ENCODE data around the gene EPRS1. TPM values are rescaled to one million over a fixed set of nuclear protein-coding genes. Genes with fewer than 3 reads are reported as not detected.
A peak's percentile ranks its signal among the peaks of the same experiment; 100 is the strongest.

Gene EPRS1
- total and polyA plus RNA-seq, 9 of the 15 experiments (the other 6 are each of a cell fraction or from before 2014, with no cell fraction given), result 129 to 291 (median 248) TPM

DNA sequence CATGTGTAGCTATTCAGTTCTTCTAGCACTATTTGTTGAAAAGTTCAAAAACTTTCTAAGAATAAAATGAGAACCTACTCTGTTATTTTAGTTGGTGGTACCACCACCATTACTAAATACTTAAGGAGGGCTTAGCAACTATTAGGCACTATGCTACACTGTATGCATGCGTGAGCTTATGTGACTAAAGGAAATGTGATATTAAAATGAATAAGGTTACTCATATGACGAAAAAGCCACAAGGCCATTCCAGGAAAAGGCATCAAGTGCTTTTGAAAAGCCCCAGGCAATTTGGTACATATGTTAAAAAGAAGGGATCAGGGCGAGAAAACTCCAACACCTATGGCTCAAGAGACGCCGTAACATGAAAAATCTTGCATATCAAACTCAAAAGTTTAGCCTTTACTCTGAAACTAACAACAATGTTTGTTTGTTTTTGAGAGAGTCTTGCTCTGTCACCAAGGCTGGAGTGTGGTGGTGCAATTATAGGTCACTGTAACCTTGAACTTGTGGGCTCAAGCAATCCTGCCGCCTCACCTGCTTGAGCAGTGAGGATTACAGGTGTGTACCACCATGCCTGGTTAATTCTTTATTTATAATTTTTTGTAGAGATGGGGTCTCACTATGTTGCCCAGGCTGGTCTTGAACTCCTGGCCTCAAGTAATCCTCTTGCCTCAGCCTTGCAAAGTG, 42.5 kb downstream of the EPRS1 start:
- Histone ChIP-seq H2AFZ (ENCODE audit: low read depth, low read length) (no peak overlapping the region), H3K36me3 (ENCODE audit: control insufficient read depth, insufficient read depth, low read length) (peaks cover 87% of the 10 kb centered on the region), H3K27me3 (ENCODE audit: control insufficient read depth in 2 of 2, insufficient read depth in 2 of 2, low read length in 2 of 2) (no peaks in the 10 kb centered on the region), H4K20me1 (replicated peaks; ENCODE audit: control insufficient read depth, insufficient read depth, low read length) (no peaks in the 10 kb centered on the region), H3K27ac (ENCODE audit: extremely low read depth, low read depth, low read length) (no peak overlapping the region), H3K9me3 (replicated peaks; ENCODE audit: control insufficient read depth, insufficient read depth, low read depth, low read length) (no peaks in the 10 kb centered on the region), H3K4me3 (no peak overlapping the region), H3K9me1 (ENCODE audit: control insufficient read depth, insufficient read depth, low read length) (no peaks in the 10 kb centered on the region), H3K79me2 (ENCODE audit: control insufficient read depth, insufficient read depth, low read length) (no peaks in the 10 kb centered on the region), H3K4me2 (ENCODE audit: insufficient read depth, low read length) (no peak overlapping the region), H3K4me1 (replicated peaks in 1 of 2; ENCODE audit: control insufficient read depth in 2 of 2, insufficient read depth in 2 of 2, low read length in 2 of 2) (no peaks in the 10 kb centered on the region), H3K9ac (ENCODE audit: insufficient read depth in 1 of 2, low read depth in 2 of 2, low read length in 2 of 2) (no peak overlapping the region)
- POLR2A ChIA-PET, result interaction anchor here (1.0 kb wide), 1 partner anchor 28 kb away, joined by 3 read pairs; no protein-coding TSS in a partner anchor
- in situ Hi-C loops (cut with MboI), result no loop called here
- no TSS peak for BruUV-seq (replicated peaks)
- ATAC-seq (no peak), DNase-seq (ENCODE audit: extremely low read depth in 1 of 4, low spot score in 3 of 4) (no peak), FAIRE-seq (peak; percentile 61)
- CTCF ChIA-PET (ENCODE audit: low intra/inter-chr PET ratio), result no interaction called here
- TF ChIP-seq ZNF121 (CRISPR knock-in tag; conservative IDR thresholded peaks at IDR 0.05) (peak; percentile 48; the same call in 1 of the 2 replicates), POLR2G (IDR thresholded peaks at IDR 0.05; ENCODE audit: low read depth, low read length) (no peak)
- intact Hi-C loops (cut with micrococcal nuclease), result no loop called here
- 95% methylated on average over 6 of the region's 6 CpGs for WGBS (ENCODE audit: insufficient coverage, low coverage, missing lambda C conversion rate)

DNA sequence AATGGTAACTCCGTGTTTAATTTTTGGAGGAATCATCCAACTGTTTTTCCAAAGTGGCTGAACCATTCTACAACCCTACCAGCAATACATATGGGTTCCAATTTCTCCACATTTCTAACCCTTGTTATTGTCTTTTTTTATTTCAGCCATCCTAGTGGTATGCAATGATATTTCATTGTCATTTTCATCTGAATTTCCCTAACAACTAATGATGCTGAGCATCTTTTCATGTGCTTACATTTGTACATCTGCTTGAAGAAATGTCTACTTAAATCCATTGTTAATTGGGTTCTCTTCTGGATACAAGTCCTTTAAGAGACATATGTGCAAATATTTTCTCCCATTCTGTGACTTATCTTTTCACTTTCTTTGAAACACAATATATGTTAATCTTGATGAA, 43.3 kb downstream of the EPRS1 start:
- H3K27ac ChIP-seq (ENCODE audit: extremely low read depth, low read depth, low read length), result no peak overlapping the region
- ChIA-PET POLR2A (interaction anchor here (1.0 kb wide), 1 partner anchor 29 kb away, joined by 3 read pairs; no protein-coding TSS in a partner anchor), CTCF (ENCODE audit: low intra/inter-chr PET ratio) (no interaction called here)
- H3K9me3 ChIP-seq (replicated peaks; ENCODE audit: control insufficient read depth, insufficient read depth, low read depth, low read length), result no peaks in the 10 kb centered on the region
- H3K36me3 ChIP-seq (ENCODE audit: control insufficient read depth, insufficient read depth, low read length), result peaks cover 85% of the 10 kb centered on the region
- no peak overlapping the region for H3K9ac ChIP-seq (ENCODE audit: insufficient read depth in 1 of 2, low read depth in 2 of 2, low read length in 2 of 2)
- no peak overlapping the region for H3K4me2 ChIP-seq (ENCODE audit: insufficient read depth, low read length)
- no peaks in the 10 kb centered on the region for H3K27me3 ChIP-seq (ENCODE audit: control insufficient read depth in 2 of 2, insufficient read depth in 2 of 2, low read length in 2 of 2)
- no peaks in the 10 kb centered on the region for H3K9me1 ChIP-seq (ENCODE audit: control insufficient read depth, insufficient read depth, low read length)
- no peak for ATAC-seq
- 100% methylated on average over 1 of the region's 1 CpG for WGBS (ENCODE audit: insufficient coverage, low coverage, missing lambda C conversion rate)
- H3K79me2 ChIP-seq (ENCODE audit: control insufficient read depth, insufficient read depth, low read length), result no peaks in the 10 kb centered on the region
- no TSS peak for BruUV-seq (replicated peaks)
- in situ Hi-C loops (cut with MboI) (no loop called here), intact Hi-C loops (cut with micrococcal nuclease) (no loop called here)
- H3K4me1 ChIP-seq (replicated peaks in 1 of 2; ENCODE audit: control insufficient read depth in 2 of 2, insufficient read depth in 2 of 2, low read length in 2 of 2), result no peaks in the 10 kb centered on the region
- no peaks in the 10 kb centered on the region for H4K20me1 ChIP-seq (replicated peaks; ENCODE audit: control insufficient read depth, insufficient read depth, low read length)
- H2AFZ ChIP-seq (ENCODE audit: low read depth, low read length), result no peak overlapping the region
- no peak overlapping the region for H3K4me3 ChIP-seq
- DNase-seq (ENCODE audit: extremely low read depth in 1 of 4, low spot score in 3 of 4), result no peak
- no peak for FAIRE-seq
- TF ChIP-seq, protein P1, sequence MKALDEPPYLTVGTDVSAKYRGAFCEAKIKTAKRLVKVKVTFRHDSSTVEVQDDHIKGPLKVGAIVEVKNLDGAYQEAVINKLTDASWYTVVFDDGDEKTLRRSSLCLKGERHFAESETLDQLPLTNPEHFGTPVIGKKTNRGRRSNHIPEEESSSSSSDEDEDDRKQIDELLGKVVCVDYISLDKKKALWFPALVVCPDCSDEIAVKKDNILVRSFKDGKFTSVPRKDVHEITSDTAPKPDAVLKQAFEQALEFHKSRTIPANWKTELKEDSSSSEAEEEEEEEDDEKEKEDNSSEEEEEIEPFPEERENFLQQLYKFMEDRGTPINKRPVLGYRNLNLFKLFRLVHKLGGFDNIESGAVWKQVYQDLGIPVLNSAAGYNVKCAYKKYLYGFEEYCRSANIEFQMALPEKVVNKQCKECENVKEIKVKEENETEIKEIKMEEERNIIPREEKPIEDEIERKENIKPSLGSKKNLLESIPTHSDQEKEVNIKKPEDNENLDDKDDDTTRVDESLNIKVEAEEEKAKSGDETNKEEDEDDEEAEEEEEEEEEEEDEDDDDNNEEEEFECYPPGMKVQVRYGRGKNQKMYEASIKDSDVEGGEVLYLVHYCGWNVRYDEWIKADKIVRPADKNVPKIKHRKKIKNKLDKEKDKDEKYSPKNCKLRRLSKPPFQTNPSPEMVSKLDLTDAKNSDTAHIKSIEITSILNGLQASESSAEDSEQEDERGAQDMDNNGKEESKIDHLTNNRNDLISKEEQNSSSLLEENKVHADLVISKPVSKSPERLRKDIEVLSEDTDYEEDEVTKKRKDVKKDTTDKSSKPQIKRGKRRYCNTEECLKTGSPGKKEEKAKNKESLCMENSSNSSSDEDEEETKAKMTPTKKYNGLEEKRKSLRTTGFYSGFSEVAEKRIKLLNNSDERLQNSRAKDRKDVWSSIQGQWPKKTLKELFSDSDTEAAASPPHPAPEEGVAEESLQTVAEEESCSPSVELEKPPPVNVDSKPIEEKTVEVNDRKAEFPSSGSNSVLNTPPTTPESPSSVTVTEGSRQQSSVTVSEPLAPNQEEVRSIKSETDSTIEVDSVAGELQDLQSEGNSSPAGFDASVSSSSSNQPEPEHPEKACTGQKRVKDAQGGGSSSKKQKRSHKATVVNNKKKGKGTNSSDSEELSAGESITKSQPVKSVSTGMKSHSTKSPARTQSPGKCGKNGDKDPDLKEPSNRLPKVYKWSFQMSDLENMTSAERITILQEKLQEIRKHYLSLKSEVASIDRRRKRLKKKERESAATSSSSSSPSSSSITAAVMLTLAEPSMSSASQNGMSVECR (CRISPR knock-in tag; IDR thresholded peaks at IDR 0.05), result no peak
- TF ChIP-seq, protein P2, sequence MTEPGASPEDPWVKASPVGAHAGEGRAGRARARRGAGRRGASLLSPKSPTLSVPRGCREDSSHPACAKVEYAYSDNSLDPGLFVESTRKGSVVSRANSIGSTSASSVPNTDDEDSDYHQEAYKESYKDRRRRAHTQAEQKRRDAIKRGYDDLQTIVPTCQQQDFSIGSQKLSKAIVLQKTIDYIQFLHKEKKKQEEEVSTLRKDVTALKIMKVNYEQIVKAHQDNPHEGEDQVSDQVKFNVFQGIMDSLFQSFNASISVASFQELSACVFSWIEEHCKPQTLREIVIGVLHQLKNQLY (CRISPR knock-in tag; conservative IDR thresholded peaks at IDR 0.05), result no peak
- TF ChIP-seq TAF9B (IDR thresholded peaks at IDR 0.05; ENCODE audit: partially characterized antibody), result no peak
- no peak for TF ChIP-seq ZNF24 (IDR thresholded peaks at IDR 0.05)
- TF ChIP-seq ILF3 (IDR thresholded peaks at IDR 0.05; ENCODE audit: borderline replicate concordance), result no peak
- no peak for TF ChIP-seq MAZ (CRISPR knock-in tag; conservative IDR thresholded peaks at IDR 0.05 in 1 of 2, IDR thresholded peaks at IDR 0.05 in 1 of 2)
- TF ChIP-seq ZFPM2 (CRISPR knock-in tag; IDR thresholded peaks at IDR 0.05), result no peak
- 0 out of 2 replicates have a peak, but pooled peaks have one; percentile 29 for TF ChIP-seq POLR2H (tag; IDR thresholded peaks at IDR 0.05; ENCODE audit: low read depth)
